Measurements from ENCODE around the gene DERA.
A peak's percentile ranks its signal among the peaks of the same experiment; 100 is the strongest.
"Not testable (repeated sequence)": the region's sequence is repeated elsewhere in the genome, so short reads cannot be mapped to it uniquely, and the experiment has no call there.

Gene DERA

GRCh38 chr12:15937902-15938301 lies 26.8 kb downstream of the DERA start:
- no peaks in the 10 kb centered on the region for H3K9me2 ChIP-seq (replicated peaks; ENCODE audit: insufficient read depth, low read length)
- no peaks in the 10 kb centered on the region for H3K9me3 ChIP-seq (replicated peaks; ENCODE audit: insufficient read depth, low read length)
- no peak overlapping the region for H3K4me3 ChIP-seq (ENCODE audit: low read length)
- H3K4me1 ChIP-seq (ENCODE audit: low read length): no peaks in the 10 kb centered on the region; the same call in 1 of the 2 replicates
- H3K27ac ChIP-seq (ENCODE audit: low read length): no peak overlapping the region
- H3K36me3 ChIP-seq (replicated peaks; ENCODE audit: insufficient read depth, low read length): no peaks in the 10 kb centered on the region
- TF ChIP-seq EZH2phosphoT487 (IDR thresholded peaks at IDR 0.05; ENCODE audit: low read length): no peak
- TF ChIP-seq EZH2 (optimal IDR thresholded peaks at IDR 0.05; ENCODE audit: low read depth, low read length): no peak
- TF ChIP-seq CTCF (IDR thresholded peaks at IDR 0.05; ENCODE audit: low read length): no peak
- 0 out of 2 replicates have a peak, but pooled peaks cover 5% of the 10 kb centered on the region for H3K79me2 ChIP-seq (ENCODE audit: low read length)
- no peak overlapping the region for H3K9ac ChIP-seq (ENCODE audit: low read length)
- H3K27me3 ChIP-seq (replicated peaks; ENCODE audit: insufficient read depth, low read length): no peaks in the 10 kb centered on the region
- H2AFZ ChIP-seq (ENCODE audit: low read length): no peak overlapping the region
- no peaks in the 10 kb centered on the region for H4K20me1 ChIP-seq (ENCODE audit: insufficient read depth, low read length)
- DNase-seq: no peak
- H3F3A ChIP-seq (ENCODE audit: insufficient read depth, low read length): no peaks in the 10 kb centered on the region
- H3K4me2 ChIP-seq (ENCODE audit: low read depth, low read length): no peak overlapping the region

- Histone ChIP-seq H3F3A (ENCODE audit: insufficient read depth, low read length) (no peaks in the 10 kb centered on the region), H3K4me3 (ENCODE audit: low read length) (no peak overlapping the region), H4K20me1 (ENCODE audit: insufficient read depth, low read length) (no peaks in the 10 kb centered on the region), H3K4me2 (ENCODE audit: low read depth, low read length) (peak overlapping the region; percentile 43), H3K9me3 (replicated peaks; ENCODE audit: insufficient read depth, low read length) (no peaks in the 10 kb centered on the region), H2AFZ (ENCODE audit: low read length) (no peak overlapping the region), H3K4me1 (ENCODE audit: low read length) (no peaks in the 10 kb centered on the region; the same call in 1 of the 2 replicates), H3K9ac (ENCODE audit: low read length) (no peak overlapping the region), H3K79me2 (ENCODE audit: low read length) (0 out of 2 replicates have a peak, but pooled peaks cover 5% of the 10 kb centered on the region), H3K36me3 (replicated peaks; ENCODE audit: insufficient read depth, low read length) (no peaks in the 10 kb centered on the region), H3K9me2 (replicated peaks; ENCODE audit: insufficient read depth, low read length) (no peaks in the 10 kb centered on the region), H3K27me3 (replicated peaks; ENCODE audit: insufficient read depth, low read length) (no peaks in the 10 kb centered on the region), H3K27ac (ENCODE audit: low read length) (peak overlapping the region; percentile 7; the same call in 1 of the 2 replicates)
- no peak for TF ChIP-seq EZH2 (optimal IDR thresholded peaks at IDR 0.05; ENCODE audit: low read depth, low read length)
- no peak for TF ChIP-seq EZH2phosphoT487 (IDR thresholded peaks at IDR 0.05; ENCODE audit: low read length)
- TF ChIP-seq CTCF (IDR thresholded peaks at IDR 0.05; ENCODE audit: low read length): no peak
- DNase-seq: peak; percentile 72
Observed at GRCh38 chr12:15939111-15939510, 28.0 kb downstream of the DERA start.

- no peak overlapping the region for H2AFZ ChIP-seq (ENCODE audit: low read length)
- H3F3A ChIP-seq (ENCODE audit: insufficient read depth, low read length): no peaks in the 10 kb centered on the region
- no peak for TF ChIP-seq CTCF (IDR thresholded peaks at IDR 0.05; ENCODE audit: low read length)
- TF ChIP-seq EZH2 (optimal IDR thresholded peaks at IDR 0.05; ENCODE audit: low read depth, low read length): no peak
- TF ChIP-seq EZH2phosphoT487 (IDR thresholded peaks at IDR 0.05; ENCODE audit: low read length): no peak
- no peaks in the 10 kb centered on the region for H4K20me1 ChIP-seq (ENCODE audit: insufficient read depth, low read length)
- no peak overlapping the region for H3K4me3 ChIP-seq (ENCODE audit: low read length)
- no peaks in the 10 kb centered on the region; the same call in 1 of the 2 replicates for H3K4me1 ChIP-seq (ENCODE audit: low read length)
- H3K79me2 ChIP-seq (ENCODE audit: low read length): 0 out of 2 replicates have a peak, but pooled peaks cover 5% of the 10 kb centered on the region
- H3K36me3 ChIP-seq (replicated peaks; ENCODE audit: insufficient read depth, low read length): no peaks in the 10 kb centered on the region
- no peak overlapping the region for H3K4me2 ChIP-seq (ENCODE audit: low read depth, low read length)
- no peaks in the 10 kb centered on the region for H3K9me3 ChIP-seq (replicated peaks; ENCODE audit: insufficient read depth, low read length)
- no peak overlapping the region for H3K27ac ChIP-seq (ENCODE audit: low read length)
- no peaks in the 10 kb centered on the region for H3K27me3 ChIP-seq (replicated peaks; ENCODE audit: insufficient read depth, low read length)
- no peak for DNase-seq
- H3K9me2 ChIP-seq (replicated peaks; ENCODE audit: insufficient read depth, low read length): no peaks in the 10 kb centered on the region
- H3K9ac ChIP-seq (ENCODE audit: low read length): no peak overlapping the region
Observed at GRCh38 chr12:15942475-15942874, 31.3 kb downstream of the DERA start.

- not testable (repeated sequence) for H3K27ac ChIP-seq (ENCODE audit: low read length); H2AFZ ChIP-seq (ENCODE audit: low read length); H4K20me1 ChIP-seq (ENCODE audit: insufficient read depth, low read length); H3K9me3 ChIP-seq (replicated peaks; ENCODE audit: insufficient read depth, low read length); DNase-seq; H3K79me2 ChIP-seq (ENCODE audit: low read length); H3K4me3 ChIP-seq (ENCODE audit: low read length); H3F3A ChIP-seq (ENCODE audit: insufficient read depth, low read length); H3K4me1 ChIP-seq (ENCODE audit: low read length); H3K27me3 ChIP-seq (replicated peaks; ENCODE audit: insufficient read depth, low read length); H3K9ac ChIP-seq (ENCODE audit: low read length); H3K36me3 ChIP-seq (replicated peaks; ENCODE audit: insufficient read depth, low read length); H3K9me2 ChIP-seq (replicated peaks; ENCODE audit: insufficient read depth, low read length); H3K4me2 ChIP-seq (ENCODE audit: low read depth, low read length)
Observed at GRCh38 chr12:15943519-15943918, 32.4 kb downstream of the DERA start.

- not testable (repeated sequence) for H3K79me2 ChIP-seq (ENCODE audit: low read length); H3K4me2 ChIP-seq (ENCODE audit: low read depth, low read length)
Observed at GRCh38 chr12:15948461-15948860, 37.3 kb downstream of the DERA start.

More at GRCh38 chr12:15948461-15948860, 37.3 kb downstream of the DERA start:
- H3K9me3 ChIP-seq (replicated peaks; ENCODE audit: insufficient read depth, low read length); H4K20me1 ChIP-seq (ENCODE audit: insufficient read depth, low read length); H3K4me1 ChIP-seq (ENCODE audit: low read length); H3K27ac ChIP-seq (ENCODE audit: low read length); H3K27me3 ChIP-seq (replicated peaks; ENCODE audit: insufficient read depth, low read length); H3K4me3 ChIP-seq (ENCODE audit: low read length); DNase-seq; H3K36me3 ChIP-seq (replicated peaks; ENCODE audit: insufficient read depth, low read length); H3K9ac ChIP-seq (ENCODE audit: low read length); H2AFZ ChIP-seq (ENCODE audit: low read length); H3F3A ChIP-seq (ENCODE audit: insufficient read depth, low read length); H3K9me2 ChIP-seq (replicated peaks; ENCODE audit: insufficient read depth, low read length): not testable (repeated sequence)

Data from MM.1S (cell line).